Kidney epithelial cell (primary cell): ENCODE results near the gene TRANK1. TPM values are rescaled to one million over a fixed set of nuclear protein-coding genes. Genes with fewer than 3 reads are reported as not detected.
A peak's percentile ranks its signal among the peaks of the same experiment; 100 is the strongest.

Experiments
- DNase-seq: peaks from one replicate; pipeline ENCODE4 v3.0.0-alpha.2; 2010; ENCODE audit warnings: low read depth
- H3K27me3 ChIP-seq: 2 replicates; pipeline ENCODE4 v1.6.0; 2011; ENCODE audit warnings: low read length; ENCODE audit not compliant: control insufficient read depth, insufficient read depth
- H3K36me3 ChIP-seq: 2 replicates; pipeline ENCODE4 v1.5.1; 2011; ENCODE audit warnings: low read length; ENCODE audit not compliant: control insufficient read depth, insufficient read depth
- H3K4me3 ChIP-seq: 2 replicates; pipeline ENCODE4 v1.5.1; 2011; ENCODE audit warnings: low read depth, mild to moderate bottlenecking, control low read depth, low read length
- CTCF ChIP-seq: IDR thresholded peaks from 2 replicates; pipeline ENCODE4 v1.5.1; 2011; ENCODE audit warnings: mild to moderate bottlenecking, moderate library complexity, low read length, control low read depth, inconsistent platforms; ENCODE audit not compliant: insufficient read depth, poor library complexity, severe bottlenecking
- total RNA-seq: library from RNA; depleted of rRNA; stranded (reverse); fragments of >200 nt; gene quantifications from 2 replicates; pipeline ENCODE4 v1.2.3, GENCODE V29; 2015

Gene TRANK1
- total RNA-seq, 1 donor from 2014 or later: 7.1 TPM

GRCh38 chr3:36859494-36859893 lies 85.4 kb downstream of the TRANK1 start:
- H3K36me3 ChIP-seq: no peaks in the 10 kb centered on the region
- DNase-seq: no peak
- TF ChIP-seq CTCF: no peak
- H3K4me3 ChIP-seq: no peak overlapping the region
- no peaks in the 10 kb centered on the region for H3K27me3 ChIP-seq

GRCh38 chr3:36852071-36852470 lies 92.8 kb downstream of the TRANK1 start:
- DNase-seq: no peak

DNA sequence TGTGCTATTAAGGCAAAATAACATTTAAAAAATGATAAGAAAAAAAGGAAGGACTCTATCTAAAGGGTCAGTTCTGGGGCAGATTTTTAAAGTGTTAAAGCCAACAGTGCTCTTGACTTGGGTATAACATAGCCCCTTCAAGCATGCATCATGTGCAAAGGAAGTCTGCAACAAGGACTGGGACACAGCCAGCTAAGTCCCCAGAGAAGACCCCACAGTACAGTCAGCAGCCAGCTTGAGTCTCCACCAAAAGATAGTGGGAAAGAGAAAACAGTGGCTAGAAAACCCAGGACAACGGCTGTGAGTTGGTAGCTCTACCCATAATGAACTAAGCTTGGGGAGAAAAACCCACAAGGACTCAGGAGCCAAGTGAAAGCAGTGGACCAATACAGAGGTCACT lies 94.1 kb downstream of the TRANK1 start:
- H3K4me3 ChIP-seq: no peak overlapping the region
- DNase-seq: no peak
- TF ChIP-seq CTCF: no peak
- no peaks in the 10 kb centered on the region for H3K27me3 ChIP-seq
- no peaks in the 10 kb centered on the region for H3K36me3 ChIP-seq

More at GRCh38 chr3:36852071-36852470, 92.8 kb downstream of the TRANK1 start:
- no peaks in the 10 kb centered on the region for H3K36me3 ChIP-seq
- no peak for TF ChIP-seq CTCF
- no peak overlapping the region for H3K4me3 ChIP-seq
- no peaks in the 10 kb centered on the region for H3K27me3 ChIP-seq

DNA sequence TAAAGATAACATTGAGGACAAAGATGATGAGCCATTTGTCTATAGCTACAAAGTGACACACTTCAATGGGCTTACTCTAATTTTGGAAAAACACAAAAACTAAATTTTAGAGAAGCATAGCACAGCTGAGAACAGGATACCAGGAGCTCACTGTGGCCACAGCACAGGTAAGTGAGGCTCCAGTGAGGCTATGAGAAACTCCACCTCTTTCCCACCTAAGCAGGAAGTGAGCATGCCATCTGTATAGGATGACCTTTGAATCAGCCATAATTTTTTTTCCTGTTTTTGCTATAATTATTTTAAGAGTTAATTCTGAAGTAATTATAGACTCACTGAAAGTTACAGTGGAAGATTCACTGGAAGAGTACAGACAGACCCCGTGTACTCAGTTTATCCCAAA lies 98.4 kb downstream of the TRANK1 start:
- Histone ChIP-seq H3K4me3 (no peak overlapping the region), H3K36me3 (no peaks in the 10 kb centered on the region), H3K27me3 (no peaks in the 10 kb centered on the region)
- no peak for DNase-seq
- TF ChIP-seq CTCF: no peak

DNA sequence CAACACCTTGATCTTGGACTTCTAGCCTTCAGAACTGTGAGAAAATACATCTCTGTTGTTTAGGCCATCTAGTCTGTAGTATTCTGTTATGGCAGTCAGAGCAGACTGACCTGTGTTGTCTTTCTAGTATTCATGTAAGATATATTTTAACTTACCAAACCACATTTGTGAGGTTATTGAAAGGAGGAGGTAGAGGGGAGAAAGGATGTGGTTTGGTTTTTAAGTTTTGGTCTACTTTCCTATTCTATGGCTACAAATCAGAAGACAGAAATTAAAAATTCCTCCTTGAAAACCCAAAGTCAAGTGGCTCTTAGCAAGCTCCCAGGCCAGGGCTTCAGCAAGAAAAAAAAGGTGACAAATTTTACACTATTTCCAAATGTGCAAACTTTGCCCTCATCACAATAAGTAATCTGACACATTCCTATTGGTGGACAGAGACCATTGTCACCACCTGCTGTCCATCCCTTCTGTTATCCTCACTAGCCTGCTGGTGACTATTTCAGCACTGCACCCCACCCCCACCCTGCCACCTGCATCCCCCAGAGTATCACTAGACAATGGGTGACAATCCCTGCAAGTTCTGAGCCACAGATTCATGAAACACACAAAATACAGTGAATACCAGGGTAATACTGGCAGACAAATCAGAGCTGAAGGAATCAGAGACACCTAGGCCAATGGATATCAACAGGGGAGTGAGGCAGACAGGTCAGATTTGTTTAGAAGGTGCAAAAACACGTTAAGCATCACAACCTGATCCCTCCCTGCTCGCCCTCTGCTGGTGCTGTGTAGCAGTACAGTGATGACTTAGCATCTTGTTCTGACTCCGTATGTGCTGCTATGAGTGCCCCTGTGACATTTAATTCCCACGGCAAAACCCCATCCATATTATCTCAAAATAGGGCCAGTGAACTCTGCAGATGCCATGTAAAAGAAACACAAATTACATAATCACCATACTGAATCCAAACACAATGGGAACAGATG lies 101.5 kb downstream of the TRANK1 start:
- peak; percentile 58 for TF ChIP-seq CTCF
- no peak overlapping the region for H3K4me3 ChIP-seq

More for the DNA sequence above, 101.5 kb downstream of the TRANK1 start:
- Histone ChIP-seq H3K36me3 (no peaks in the 10 kb centered on the region), H3K27me3 (no peaks in the 10 kb centered on the region)
- DNase-seq: no peak
